PFSK-1 (cell line): Measurements from ENCODE around the gene CR1.

Source experiments
- POLR2AphosphoS5 ChIP-seq: IDR thresholded peaks from 2 replicates; pipeline ENCODE4 v1.6.1; 2012; ENCODE audit warnings: low read depth, mild to moderate bottlenecking, control low read depth, low read length, moderate library complexity
- REST ChIP-seq, 2 experiments: IDR thresholded peaks; 2 replicates each; pipeline versions ENCODE4 v1.6.1 to v1.8.0; 2011 to 2012; ENCODE audit warnings: low read depth in 2 of 2, low read length in 2 of 2, control low read depth in 1 of 2, inconsistent platforms in 1 of 2, mild to moderate bottlenecking in 1 of 2, moderate library complexity in 1 of 2; ENCODE audit not compliant: insufficient read depth in 1 of 2
- TAF1 ChIP-seq: IDR thresholded peaks from 2 replicates; pipeline ENCODE4 v1.6.1; 2012; ENCODE audit warnings: low read length, control low read depth, borderline replicate concordance; ENCODE audit not compliant: insufficient read depth

- TF ChIP-seq POLR2AphosphoS5 = no peak
- TF ChIP-seq REST (IDR thresholded peaks at IDR 0.05; ENCODE audit: insufficient read depth in 1 of 2, low read depth in 2 of 2, low read length in 2 of 2) = no peak
- no peak for TF ChIP-seq TAF1
Observed at GRCh38 chr1:207487636-207488035, 8.3 kb upstream of the CR1 start.
